NCI-H1694 treated with DMSO at 0.1 percent for 48 hours (cell line): ENCODE measurements around the gene LINGO1.

Experiments used
- DNase-seq: peaks from one replicate; lab custom pipeline; 2025; lab: John Stamatoyannopoulos, UW

LINGO1 gene

DNA sequence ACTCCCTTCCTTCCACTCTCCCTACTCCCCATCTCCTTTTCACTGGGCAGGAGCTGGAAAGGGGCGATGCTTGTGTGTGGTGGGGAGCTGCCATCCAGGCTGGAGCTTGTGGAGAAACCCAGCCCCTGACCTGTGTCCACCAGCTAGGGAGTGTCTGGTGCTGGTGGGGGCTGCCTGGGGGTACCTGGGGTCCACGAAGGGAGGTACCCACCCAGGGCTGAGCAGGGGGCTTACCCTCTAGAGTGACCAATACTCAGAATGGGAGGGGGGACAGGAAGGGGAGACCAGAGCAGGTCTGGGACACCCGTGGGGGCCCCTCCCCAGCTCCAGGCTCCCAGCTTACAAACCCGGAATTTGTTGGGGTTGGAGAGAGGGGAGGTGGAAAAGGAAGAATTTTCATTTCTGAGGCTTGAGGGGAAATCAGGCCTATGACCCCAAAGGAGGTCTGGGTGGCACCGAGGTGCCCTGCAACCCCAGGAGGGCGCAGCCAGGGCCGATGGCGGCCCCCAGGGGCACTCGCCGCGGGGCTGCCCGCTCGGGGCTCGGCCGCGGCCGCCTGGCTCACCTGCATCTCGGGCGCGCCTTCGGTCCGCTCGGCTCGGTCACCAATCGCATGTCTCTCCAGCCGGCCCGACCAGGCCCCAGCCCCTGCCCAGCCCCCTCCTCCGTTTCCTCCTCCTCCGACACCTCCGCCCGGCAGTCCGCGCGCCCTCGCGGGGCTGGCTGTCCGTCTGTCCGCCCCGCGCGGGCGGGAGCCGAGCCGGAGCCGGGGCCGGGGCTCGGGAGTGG lies 773 bp downstream of the LINGO1 start:
- DNase-seq, result no peak

DNA sequence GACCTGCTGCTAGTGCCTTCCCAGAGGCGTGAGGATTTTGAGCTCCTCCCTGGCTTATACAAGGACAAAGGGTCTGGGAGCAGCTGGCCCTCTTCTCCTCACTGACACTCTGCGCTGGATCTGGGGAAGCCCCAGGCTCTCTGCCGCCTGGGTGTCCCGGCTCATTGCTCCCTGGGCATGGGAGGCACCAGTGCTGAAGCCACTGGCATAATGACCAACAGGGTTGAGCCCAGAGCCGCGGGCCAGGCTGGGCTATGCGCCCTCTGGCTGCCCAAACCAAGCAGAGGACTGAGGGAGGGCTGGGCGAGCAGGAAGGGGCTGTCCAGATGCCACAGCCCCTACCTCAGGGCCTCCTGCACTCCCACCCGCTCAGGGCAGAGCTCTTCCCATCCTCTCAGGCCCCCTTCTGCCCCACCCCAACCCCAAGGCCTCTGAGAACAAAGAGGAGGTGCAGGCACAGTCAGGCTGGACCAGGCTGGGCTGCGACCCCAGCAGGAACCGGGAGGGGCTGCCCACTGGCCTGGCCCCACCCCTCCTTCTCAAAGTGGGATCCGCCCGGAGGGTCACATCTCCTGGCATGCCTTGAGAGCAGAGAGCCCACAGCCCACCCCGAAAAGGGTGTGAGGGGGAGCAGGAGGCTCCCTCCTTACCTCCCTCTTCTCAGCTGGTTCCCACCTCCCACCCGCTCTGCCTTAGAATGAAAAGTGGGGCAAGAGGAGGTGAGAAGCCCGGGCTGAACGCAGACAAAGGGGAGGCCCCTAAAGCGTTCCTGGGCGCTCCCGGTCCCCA lies 1.6 kb downstream of the LINGO1 start:
- DNase-seq, result no peak

DNA sequence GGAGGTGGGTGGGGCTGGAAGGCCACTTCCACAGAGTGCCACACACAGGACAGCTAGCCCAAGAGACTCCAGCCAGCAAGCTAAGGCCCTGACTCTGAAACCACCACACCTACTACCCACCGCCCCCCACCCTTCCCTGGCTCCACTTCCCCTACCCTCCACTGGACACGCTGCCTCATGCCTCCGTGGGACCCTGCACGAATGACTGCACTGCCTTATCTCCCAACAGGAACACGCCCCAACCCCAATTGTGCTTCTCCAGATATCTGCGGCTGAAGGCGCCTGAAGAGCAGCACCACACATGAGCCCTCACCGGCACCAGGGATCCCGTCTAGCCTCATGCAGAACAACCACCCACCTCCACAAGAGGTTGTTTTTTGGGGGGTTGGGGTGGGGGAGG lies 2.7 kb downstream of the LINGO1 start:
- no peak for DNase-seq

DNA sequence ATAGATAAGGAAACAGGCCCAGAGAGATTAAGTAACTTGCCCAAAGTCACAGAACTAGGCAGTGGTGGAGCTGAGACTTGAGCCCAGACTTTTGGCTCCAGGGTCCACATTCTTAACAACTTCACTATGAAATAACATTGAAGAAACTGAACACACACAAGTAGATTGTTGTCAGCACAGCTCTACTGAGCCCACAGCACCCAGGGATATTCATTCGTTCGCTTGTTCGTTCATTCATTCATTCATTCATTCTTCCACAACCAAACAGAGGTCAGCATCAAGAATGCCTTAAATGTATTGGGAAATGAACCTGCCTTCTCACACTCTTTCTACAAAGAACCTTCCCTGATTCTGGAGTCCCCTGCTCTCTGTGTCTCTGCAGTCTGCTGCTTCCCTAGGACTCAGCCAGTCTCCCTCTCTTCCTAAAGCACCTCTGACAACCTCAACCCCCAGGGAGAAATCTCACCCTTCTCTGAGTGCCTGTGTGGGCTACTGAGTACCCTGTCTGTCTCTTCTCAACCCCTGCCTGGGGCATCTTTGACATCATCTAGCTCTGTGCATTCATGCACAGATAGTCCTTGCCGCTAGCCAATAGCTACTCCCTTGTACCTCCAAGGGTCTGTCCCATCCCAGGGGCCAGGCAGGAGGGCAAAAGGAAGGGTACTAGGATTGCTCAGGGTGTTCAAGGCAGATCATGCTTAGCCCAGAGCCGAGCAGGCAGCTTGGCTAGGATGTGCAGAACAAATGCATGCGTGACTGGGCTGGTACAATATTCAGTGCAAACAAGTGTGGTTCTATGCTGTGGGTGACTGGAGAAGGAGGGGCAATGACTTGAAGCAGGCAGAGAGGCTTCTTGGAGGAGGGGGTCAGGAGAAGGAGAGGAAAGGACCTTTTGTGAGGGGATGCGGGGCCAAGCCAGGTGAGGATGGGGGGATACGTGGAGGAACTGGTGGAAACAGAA lies 3.4 kb downstream of the LINGO1 start:
- DNase-seq, result no peak

DNA sequence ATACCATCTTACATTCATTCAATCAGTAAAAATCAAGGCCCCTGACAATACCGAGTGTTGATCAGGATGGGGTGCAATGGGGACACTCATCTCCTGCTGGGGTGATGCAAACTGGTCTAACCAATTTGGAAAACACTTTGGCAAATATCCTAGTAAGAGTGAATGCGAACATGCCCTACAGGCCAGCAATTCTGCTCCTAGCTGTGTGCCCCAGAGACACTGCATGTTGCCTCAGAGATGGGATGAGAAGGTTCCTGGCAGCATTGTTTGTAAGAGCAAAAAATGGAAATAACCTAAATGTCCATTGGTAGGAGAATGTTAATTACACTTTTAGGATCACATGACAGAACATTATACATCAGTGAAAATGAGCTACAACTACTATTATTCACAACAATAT lies 4.7 kb downstream of the LINGO1 start:
- no peak for DNase-seq

DNA sequence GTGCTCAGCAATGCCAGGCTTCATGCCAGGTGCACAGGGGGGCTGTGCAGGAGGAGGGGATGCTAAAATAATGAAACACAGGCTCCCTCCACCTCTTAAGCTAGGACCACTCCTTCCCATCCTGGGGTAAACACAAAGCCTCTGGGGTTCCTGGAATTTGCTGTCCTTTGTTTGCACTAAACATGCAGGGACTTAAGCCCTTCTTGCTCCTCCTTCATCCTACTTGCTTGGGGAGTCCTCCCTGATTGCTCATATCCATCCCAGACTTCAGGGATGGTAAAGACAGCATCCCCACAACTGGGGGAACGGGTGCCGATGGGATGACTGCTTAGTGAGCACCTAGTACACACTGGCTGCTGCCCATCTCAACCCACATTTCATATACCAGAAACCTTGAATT lies 5.1 kb downstream of the LINGO1 start:
- no peak for DNase-seq

DNA sequence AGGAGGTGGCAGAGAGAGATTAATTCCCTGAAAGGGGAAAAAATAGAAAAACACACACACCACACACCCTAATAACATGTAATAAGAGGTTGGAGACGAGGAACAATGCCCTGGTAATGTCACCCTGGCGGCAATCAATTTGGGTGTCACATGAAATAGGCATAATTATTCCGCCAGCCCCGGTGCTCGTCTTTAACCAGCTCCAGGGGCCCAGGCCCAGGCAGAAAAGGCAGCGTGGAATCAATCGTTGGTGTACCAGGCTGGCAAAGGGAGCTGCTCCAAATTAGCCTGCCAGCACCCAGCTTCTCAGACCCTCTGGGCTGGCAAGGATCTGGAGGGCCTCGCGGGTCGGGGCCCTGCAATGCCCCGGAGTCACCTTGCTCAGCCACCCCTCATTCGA lies 5.6 kb downstream of the LINGO1 start:
- DNase-seq, result no peak

DNA sequence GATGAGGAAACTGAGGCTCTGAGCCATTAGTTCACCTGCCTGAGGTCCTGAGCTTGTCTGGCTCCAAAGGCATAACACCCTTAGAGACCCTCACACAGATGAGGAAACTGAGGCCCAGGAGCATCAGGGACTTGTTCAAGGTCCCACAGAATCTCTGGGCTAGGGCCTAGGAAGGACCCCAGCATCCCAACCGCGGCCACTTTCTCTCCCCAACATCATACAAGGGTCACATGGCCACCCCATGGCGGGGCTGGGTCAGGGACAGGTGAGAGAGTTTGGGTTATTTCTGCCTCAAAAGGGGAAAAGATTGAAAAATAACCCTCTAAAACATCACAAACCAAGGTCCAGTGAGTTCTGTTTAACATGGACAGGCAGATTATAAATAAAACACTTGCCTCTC lies 6.7 kb downstream of the LINGO1 start:
- DNase-seq, result no peak

DNA sequence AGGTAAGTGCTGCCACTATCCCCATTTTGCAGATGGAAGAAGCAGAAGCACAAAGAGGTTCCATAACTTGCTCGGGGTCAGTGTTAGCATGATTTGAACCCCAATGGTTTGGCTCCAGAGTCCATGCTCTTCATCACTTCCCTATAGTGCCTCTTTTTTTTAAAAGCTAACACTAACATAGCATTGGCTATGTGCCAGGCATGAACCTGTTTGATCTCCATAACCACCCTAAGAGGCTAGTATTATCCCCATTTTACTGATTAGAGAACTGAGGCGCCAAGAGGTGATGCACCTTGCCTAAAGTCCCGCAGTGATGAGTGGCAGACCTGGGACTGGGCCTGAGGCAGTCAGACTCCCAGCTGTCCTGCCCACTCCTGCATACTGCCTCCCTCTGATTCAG lies 7.3 kb downstream of the LINGO1 start:
- no peak for DNase-seq

DNA sequence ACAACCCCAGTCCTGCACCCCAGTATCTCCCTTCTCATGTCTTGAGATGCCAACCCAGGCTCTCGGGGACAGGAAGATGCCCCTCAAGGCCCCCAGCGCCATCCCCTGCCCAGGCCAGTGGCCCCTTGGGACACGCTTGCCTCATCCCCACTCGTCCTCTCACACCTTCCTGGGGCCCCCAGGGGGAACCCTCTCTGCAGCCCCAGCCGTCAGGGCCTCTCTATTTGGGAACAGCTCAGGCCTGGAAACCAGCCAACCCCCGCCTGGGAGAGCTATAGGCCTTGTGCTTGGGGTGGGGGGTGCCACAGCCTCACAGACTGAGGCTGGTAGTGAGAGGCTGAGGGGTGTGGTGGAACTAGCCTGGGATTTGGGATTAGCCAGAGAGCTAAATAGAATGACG lies 7.8 kb downstream of the LINGO1 start:
- DNase-seq, result no peak

DNA sequence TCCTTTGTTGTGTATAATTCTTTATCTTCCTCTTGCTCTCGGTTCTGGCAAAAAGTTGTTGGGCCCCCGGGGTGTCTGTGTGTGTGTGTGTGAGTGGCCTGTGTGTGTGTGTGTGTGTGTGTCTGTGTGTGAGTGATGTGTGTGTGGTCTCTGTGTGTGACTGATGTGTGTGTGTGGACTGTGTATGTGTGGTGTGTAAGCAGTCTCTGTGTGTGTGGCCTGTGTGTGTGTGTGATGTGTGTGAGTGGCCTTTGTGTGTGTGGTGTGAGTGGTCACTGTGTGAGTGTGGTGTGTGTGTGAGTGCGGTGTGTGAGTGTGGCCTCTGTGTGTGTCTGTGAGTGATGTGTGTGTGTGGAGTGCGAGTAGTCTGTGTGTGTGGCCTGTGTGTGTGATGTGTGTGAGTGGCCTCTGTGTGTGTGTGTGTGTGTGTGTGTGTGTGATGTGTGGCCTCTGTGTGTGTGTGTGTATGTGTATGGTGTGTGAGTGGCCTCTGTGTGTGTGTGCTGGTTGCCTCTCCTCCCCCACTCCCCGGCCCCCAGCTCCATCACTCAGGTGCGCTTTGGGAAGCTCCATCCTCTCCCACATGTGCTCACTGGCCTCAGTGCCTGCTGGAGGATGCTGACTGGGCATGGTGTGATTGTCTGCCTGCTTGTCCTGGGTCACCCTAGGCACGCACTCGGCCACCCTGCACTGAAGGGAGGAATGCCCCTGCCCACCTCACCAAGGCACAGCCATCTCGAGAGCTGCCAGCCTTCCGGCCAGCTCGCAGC lies 8.8 kb downstream of the LINGO1 start:
- no peak for DNase-seq

DNA sequence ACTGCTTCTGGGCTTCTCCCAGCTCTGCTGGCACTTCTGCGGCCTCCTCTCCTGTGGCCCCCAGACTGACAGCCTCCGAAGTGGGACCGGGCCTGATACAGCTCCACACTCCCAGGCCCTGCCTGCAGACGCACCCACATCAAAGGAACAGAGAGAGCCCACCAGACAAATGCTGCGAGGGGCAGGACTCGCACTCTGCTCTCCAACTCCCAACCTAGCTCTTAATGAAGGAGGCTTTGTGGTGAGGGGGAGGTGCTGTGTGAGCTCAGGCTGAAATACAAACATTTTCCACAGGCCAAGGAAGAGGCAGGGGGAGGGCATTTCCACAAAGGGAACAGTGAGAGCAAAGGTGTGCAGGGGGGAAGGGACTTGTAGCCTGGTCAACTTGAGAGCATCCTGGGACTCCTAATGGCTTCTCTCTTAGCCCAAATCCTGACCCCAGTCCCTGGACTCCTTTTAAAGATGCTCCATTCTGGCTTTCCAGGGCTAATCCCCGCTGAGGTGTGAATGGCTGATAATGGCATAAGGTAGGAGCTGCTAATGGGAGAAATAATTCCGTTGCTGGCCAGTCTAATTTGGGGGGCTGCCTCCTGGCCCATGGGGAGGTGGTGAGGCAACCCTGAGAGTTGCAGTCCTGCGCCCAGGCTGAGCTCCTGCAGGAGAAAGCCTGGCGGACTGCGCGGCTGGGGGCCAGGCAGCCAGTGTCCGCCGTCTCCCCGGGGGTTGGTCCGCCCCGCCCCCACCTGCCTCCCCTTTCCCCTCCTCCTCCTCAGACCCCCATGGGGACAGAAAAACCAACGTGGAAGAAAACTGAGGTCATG lies 9.6 kb downstream of the LINGO1 start:
- DNase-seq, result no peak

DNA sequence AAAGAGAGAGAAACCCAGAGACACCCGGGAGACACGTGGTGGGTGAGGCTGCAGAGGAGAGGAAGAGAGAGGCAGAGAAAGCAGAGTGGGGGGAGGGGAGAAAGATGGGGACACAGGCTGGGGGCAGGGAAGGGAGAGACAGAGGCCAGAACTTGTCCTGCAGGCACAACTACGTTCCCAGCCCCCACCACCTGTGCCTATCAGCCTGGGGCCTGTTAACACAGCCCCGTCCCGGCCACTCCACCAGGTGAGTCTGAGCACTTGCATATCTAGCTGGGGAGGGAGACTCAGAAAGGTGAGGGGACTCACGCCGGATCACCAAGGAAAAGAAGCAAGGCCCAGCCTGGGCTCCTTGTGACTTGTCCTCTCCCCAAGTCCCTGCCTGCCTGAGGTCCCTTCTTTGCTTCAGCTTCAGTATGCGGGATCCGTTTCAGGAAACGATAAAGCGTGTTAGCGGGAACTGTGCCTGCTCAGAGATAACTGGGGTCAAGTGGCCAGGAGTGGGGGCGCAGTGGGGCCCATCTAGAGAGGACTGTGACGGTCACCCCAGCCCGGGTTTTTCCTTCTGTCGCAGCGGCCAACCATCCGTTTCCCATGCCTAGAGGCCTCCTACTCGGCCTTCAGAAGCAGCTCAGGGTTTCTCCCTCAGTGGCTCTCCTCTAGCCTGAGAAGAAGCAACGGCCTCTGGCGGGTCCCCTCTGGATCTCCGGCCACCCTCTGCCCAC lies 10.3 kb downstream of the LINGO1 start:
- no peak for DNase-seq

DNA sequence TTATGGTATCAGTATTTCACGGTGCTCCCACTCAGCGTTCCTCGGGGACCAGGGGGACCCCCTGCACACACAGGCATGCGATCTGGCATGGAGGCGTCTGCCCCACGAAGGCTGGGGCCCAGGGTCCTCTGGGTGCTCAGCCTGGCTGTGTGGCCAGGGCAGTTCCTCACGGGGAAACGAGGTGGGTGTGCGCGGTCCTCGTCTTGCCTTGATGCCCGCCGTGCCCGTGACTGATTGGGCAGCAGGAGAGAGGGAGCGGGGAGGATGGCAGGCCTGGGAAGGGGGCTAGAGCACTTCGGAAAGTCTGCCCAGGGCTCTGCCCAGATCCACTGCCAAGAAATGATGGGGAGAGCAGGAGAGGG lies 10.9 kb downstream of the LINGO1 start:
- no peak for DNase-seq

DNA sequence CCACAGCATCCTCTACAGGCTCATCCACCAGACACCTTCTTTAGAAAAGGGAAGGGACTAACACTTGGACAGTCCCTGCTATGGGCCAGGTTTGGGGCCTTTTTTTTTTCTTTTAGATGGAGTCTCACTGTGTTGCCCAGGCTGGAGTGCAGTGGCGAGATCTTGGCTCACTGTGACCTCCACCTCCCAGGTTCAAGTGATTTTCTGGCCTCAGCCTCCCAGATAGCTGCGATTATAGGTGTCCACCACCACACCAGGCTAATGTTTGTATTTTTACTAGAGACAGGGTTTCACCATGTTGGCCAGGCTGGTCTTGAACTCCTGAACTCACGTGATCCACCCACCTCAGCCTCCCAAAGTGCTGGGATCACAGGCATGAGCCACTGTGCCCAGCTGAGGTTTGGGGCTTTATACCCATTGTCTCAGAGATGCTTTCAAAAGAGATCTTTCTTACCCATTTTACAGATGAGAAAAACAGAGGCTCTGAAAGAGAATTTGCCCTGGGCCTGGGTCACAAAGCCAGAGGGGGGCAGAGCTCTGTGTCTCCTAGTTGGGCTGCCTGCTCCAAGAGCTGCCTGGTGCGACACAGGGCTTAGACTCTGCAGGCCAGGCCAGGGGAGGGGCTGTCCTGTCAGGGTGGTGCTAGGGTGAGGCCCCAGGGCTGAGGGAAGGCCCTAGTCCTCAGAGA lies 11.6 kb downstream of the LINGO1 start:
- DNase-seq, result no peak

DNA sequence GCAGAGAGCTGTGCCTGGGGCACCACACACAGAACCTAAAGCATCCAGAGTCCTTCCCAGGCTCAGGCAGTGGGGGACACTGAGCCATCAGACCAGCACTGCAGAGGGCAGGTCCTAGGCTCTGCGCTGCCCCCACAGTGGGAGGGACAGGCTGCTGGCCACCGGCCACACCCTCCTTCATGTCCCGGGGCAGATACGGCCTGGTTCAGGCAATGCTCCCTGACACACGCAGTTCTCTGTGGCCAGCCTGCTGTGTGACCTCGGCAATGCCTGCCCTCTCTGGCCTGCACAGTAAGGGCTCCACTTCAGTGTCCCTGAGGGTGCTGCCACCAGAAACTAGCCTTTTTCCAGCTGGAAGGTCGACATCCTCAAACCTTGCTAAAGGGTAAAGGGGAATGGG lies 12.4 kb downstream of the LINGO1 start:
- DNase-seq, result no peak

DNA sequence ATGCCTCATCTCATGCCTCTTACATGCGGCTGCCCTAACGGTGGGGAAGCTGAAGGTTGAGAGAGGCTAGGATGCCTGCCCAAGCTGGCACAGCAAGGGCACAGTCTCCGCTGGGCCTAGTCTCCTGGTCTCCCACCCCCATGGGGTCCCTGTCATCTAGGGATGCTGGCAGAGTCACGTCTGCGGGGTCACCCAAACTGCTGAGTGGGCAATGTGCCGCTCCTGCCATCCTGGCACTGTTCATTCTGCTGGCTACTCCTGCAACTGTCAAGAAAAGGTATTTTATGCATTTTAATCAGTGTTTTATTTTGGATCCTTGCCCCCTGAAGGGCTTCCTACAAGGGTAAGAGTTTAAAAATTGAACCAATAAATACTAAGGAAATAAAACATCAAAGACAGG lies 12.8 kb downstream of the LINGO1 start:
- no peak for DNase-seq

DNA sequence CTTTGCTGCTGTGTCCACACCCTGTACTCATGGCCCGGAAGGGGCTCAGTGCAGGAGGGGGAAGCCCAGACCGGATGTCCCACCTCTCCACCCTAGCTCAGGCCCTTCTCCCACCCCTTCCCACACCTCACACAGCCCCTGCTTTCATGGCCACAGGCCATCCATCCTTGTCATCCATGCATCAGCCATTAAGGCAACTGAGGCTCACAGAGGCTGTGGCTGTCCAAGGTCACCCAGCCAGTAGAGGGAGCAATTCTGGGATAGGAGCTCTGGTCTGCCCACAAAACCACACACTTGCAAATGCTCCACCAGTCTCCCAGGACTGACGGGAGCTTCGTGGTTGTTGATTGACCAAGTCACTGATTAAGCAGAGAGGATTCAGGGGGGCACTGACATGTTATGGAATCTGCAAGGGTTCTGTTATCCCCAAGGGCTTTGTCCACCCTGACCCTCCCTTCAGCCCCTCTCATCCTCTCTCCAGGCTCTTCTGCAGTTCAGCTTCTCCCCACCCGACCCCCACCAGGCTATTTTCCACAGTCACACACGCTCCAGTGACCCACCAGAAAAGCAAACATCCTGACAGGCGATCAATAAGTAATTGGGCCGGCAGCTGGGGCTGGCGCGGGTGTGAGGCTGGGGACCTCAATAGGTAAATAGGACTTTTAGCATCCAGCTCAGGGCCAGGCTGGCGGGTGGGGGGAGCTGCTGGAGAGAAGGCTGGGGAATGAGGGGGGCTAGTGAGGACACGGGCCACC lies 15.1 kb downstream of the LINGO1 start:
- no peak for DNase-seq

DNA sequence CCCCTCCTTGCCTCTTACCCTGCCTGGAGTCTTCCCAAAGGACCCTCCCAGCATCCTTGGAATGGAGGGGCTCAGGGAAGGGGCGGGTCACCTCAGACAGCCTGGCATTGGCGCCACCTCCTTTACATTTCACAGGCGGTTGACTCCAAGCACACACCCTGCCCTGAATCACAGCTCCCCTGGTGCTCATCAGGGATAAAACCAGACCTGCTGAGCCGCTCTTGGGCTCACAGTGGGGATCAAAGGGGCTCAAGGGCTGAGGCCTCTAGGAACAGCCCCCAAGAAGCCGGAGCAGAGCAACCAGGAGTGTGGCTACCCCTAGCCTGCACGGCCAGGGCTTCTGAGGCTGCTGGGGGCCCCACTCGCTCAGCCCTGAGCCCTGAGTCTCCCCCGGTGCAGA lies 16.6 kb downstream of the LINGO1 start:
- DNase-seq, result no peak
